SK-N-SH treated with all-trans-retinoic acid at 6 μM for 48 hours (cell line): ENCODE data around the gene CTR9.

ENCODE experiments used
- ATAC-seq: fragments of 200-7000 bp; cut with Tn5 transposase; 3 replicates; pipeline ENCODE4 v1.9.1; 2020; ENCODE audit warnings: mild to moderate bottlenecking, moderate library complexity
- ARNTL ChIP-seq: fragments of 450-650 bp; formaldehyde crosslinking; IDR thresholded peaks from 2 replicates; pipeline ENCODE4 v1.5.0; 2020; ENCODE audit warnings: low read depth, mild to moderate bottlenecking, moderate library complexity, borderline replicate concordance
- BACH2 ChIP-seq: fragments of 250-450 bp; sonication (Bioruptor Pico); IDR thresholded peaks from 2 replicates; pipeline ENCODE4 v1.9.0; 2021; ENCODE audit warnings: mild to moderate bottlenecking, borderline replicate concordance
- CSDC2 ChIP-seq: fragments of 250-450 bp; sonication (Bioruptor Pico); IDR thresholded peaks from 2 replicates; pipeline ENCODE4 v1.5.0; 2020; ENCODE audit warnings: mild to moderate bottlenecking, moderate library complexity
- ESRRG ChIP-seq: fragments of 250-450 bp; sonication (Bioruptor Pico); IDR thresholded peaks from 2 replicates; pipeline ENCODE4 v1.6.1; 2021; ENCODE audit warnings: mild to moderate bottlenecking
- PPARA ChIP-seq: fragments of 250-450 bp; sonication (Bioruptor Pico); IDR thresholded peaks from 2 replicates; pipeline ENCODE4 v1.5.0; 2020; ENCODE audit warnings: mild to moderate bottlenecking, borderline replicate concordance
- RARB ChIP-seq: fragments of 250-450 bp; sonication (Bioruptor Pico); IDR thresholded peaks from 2 replicates; pipeline ENCODE4 v1.8.0; 2021; ENCODE audit warnings: mild to moderate bottlenecking, moderate library complexity
- SNAI2 ChIP-seq: fragments of 250-450 bp; sonication (Bioruptor Pico); IDR thresholded peaks from 2 replicates; pipeline ENCODE4 v1.5.0; 2020; ENCODE audit warnings: mild to moderate bottlenecking, moderate library complexity
- TCF4 ChIP-seq: fragments of 250-450 bp; sonication (Bioruptor Pico); IDR thresholded peaks from 2 replicates; pipeline ENCODE4 v1.8.0; 2021; ENCODE audit warnings: mild to moderate bottlenecking, moderate library complexity, borderline replicate concordance
- ZC3H10 ChIP-seq: fragments of 250-450 bp; sonication (Bioruptor Pico); IDR thresholded peaks from 2 replicates; pipeline ENCODE4 v1.5.1; 2021; ENCODE audit warnings: mild to moderate bottlenecking, moderate library complexity
- ZFP3 ChIP-seq: fragments of 250-450 bp; sonication (Bioruptor Pico); IDR thresholded peaks from 2 replicates; pipeline ENCODE4 v1.5.0; 2020; ENCODE audit warnings: mild to moderate bottlenecking, moderate library complexity
- ZFP30 ChIP-seq: fragments of 450-650 bp; formaldehyde crosslinking; IDR thresholded peaks from 2 replicates; pipeline ENCODE4 v1.5.0; 2022; ENCODE audit warnings: mild to moderate bottlenecking, moderate library complexity
- ZNF565 ChIP-seq: fragments of 450-650 bp; formaldehyde crosslinking; conservative IDR thresholded peaks from 2 replicates; pipeline ENCODE4 v1.5.0; 2020; ENCODE audit warnings: low read depth, mild to moderate bottlenecking, moderate library complexity
- ZNF70 ChIP-seq: fragments of 450-650 bp; formaldehyde crosslinking; IDR thresholded peaks from 2 replicates; pipeline ENCODE4 v1.5.0; 2020; ENCODE audit warnings: mild to moderate bottlenecking, moderate library complexity
- ZNF8 ChIP-seq: fragments of 450-650 bp; formaldehyde crosslinking; IDR thresholded peaks from 2 replicates; pipeline ENCODE4 v1.5.0; 2020; ENCODE audit warnings: mild to moderate bottlenecking, moderate library complexity
- TF ChIP-seq, protein P1 (sequence below): fragments of 250-450 bp; sonication (Bioruptor Pico); IDR thresholded peaks from 2 replicates; pipeline ENCODE4 v1.8.0; 2020; ENCODE audit warnings: mild to moderate bottlenecking, moderate library complexity, borderline replicate concordance
- TF ChIP-seq, protein P2 (sequence below): fragments of 250-450 bp; sonication (Bioruptor Pico); IDR thresholded peaks from 2 replicates; pipeline ENCODE4 v1.5.0; 2020; ENCODE audit warnings: mild to moderate bottlenecking, moderate library complexity
- TF ChIP-seq, protein P3 (sequence below): fragments of 250-450 bp; sonication (Bioruptor Pico); IDR thresholded peaks from 2 replicates; pipeline ENCODE4 v1.8.0; 2021; ENCODE audit warnings: low read depth, mild to moderate bottlenecking, moderate library complexity, borderline replicate concordance
- TF ChIP-seq, protein P4 (sequence below): fragments of 250-450 bp; sonication (Bioruptor Pico); IDR thresholded peaks from 2 replicates; pipeline ENCODE4 v1.5.1; 2020; ENCODE audit warnings: low read depth, mild to moderate bottlenecking, moderate library complexity

Gene CTR9

DNA sequence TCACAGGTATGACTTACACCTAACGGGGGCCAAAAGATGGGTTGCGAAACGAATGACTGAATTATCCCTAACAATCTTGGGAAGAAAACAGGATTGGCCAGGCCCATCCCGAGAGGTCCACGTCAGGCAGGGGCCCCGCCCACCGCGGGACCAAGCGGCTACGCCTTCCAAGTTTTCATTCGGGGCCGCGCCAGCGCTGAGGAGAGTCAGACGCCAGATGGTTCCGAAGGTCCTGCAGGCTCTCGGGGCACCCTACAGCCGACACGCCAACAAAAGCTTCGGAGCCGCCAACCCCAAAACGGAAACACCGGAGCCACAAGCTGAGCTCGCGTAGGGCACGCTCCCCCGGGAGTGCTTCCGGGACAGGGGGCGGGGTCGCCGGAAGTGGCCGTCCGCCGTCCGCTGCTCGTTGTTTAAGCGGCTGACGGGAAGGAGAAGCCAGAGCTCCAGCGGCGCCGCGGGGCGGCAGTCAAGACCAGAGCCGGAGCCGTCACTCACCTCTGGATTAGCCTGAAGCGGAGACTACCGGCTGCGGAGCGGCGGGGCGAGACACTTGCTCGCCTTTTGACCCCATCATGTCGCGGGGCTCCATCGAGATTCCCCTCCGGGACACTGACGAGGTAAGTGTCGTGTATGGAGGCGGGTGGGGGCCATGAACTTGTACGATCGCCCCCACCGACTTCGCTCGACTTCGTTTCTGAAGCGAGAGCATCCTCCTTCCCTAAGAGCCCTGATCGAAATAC, at the start of gene CTR9:
TSS of gene CTR9 (plus strand) at position 409 of the 743 bp plus-strand sequence. CDS start at position 576, 167 bp downstream.
- TF ChIP-seq RARB (CRISPR knock-in tag) = no peak
- TF ChIP-seq, protein P1, sequence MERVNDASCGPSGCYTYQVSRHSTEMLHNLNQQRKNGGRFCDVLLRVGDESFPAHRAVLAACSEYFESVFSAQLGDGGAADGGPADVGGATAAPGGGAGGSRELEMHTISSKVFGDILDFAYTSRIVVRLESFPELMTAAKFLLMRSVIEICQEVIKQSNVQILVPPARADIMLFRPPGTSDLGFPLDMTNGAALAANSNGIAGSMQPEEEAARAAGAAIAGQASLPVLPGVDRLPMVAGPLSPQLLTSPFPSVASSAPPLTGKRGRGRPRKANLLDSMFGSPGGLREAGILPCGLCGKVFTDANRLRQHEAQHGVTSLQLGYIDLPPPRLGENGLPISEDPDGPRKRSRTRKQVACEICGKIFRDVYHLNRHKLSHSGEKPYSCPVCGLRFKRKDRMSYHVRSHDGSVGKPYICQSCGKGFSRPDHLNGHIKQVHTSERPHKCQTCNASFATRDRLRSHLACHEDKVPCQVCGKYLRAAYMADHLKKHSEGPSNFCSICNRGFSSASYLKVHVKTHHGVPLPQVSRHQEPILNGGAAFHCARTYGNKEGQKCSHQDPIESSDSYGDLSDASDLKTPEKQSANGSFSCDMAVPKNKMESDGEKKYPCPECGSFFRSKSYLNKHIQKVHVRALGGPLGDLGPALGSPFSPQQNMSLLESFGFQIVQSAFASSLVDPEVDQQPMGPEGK = peak; percentile 36; the same call in 1 of the 2 replicates
- TF ChIP-seq, protein P2, sequence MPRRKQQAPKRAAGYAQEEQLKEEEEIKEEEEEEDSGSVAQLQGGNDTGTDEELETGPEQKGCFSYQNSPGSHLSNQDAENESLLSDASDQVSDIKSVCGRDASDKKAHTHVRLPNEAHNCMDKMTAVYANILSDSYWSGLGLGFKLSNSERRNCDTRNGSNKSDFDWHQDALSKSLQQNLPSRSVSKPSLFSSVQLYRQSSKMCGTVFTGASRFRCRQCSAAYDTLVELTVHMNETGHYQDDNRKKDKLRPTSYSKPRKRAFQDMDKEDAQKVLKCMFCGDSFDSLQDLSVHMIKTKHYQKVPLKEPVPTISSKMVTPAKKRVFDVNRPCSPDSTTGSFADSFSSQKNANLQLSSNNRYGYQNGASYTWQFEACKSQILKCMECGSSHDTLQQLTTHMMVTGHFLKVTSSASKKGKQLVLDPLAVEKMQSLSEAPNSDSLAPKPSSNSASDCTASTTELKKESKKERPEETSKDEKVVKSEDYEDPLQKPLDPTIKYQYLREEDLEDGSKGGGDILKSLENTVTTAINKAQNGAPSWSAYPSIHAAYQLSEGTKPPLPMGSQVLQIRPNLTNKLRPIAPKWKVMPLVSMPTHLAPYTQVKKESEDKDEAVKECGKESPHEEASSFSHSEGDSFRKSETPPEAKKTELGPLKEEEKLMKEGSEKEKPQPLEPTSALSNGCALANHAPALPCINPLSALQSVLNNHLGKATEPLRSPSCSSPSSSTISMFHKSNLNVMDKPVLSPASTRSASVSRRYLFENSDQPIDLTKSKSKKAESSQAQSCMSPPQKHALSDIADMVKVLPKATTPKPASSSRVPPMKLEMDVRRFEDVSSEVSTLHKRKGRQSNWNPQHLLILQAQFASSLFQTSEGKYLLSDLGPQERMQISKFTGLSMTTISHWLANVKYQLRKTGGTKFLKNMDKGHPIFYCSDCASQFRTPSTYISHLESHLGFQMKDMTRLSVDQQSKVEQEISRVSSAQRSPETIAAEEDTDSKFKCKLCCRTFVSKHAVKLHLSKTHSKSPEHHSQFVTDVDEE (CRISPR knock-in tag) = peak; percentile 54; the same call in 1 of the 2 replicates
- ATAC-seq = peak; percentile 97

DNA sequence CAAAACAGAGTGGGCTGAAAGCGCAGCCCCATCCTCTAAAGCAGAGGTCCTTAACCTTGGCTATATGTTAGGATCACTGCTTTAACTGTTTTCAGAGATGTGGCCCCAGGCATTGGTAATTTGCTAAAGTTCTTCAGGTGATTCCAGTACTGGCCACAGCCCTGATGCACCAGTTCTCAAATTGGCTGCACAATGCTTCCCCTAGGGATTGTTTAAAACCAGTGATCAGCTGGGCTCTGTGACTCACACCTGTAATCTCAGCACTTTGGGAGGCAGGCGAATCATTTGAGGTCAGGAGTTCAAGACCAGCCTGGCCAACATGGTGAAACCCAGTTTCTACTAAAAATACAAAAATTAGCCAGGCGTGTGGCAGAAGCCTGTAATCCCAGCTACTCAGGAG, 49.1 kb upstream of the CTR9 start:
- no peak for TF ChIP-seq PPARA (CRISPR knock-in tag)
- TF ChIP-seq, protein P3, sequence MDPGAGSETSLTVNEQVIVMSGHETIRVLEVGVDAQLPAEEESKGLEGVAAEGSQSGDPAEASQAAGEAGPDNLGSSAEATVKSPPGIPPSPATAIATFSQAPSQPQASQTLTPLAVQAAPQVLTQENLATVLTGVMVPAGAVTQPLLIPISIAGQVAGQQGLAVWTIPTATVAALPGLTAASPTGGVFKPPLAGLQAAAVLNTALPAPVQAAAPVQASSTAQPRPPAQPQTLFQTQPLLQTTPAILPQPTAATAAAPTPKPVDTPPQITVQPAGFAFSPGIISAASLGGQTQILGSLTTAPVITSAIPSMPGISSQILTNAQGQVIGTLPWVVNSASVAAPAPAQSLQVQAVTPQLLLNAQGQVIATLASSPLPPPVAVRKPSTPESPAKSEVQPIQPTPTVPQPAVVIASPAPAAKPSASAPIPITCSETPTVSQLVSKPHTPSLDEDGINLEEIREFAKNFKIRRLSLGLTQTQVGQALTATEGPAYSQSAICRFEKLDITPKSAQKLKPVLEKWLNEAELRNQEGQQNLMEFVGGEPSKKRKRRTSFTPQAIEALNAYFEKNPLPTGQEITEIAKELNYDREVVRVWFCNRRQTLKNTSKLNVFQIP (CRISPR knock-in tag) = no peak
- no peak for TF ChIP-seq ESRRG
- TF ChIP-seq ZC3H10 (CRISPR knock-in tag) = no peak
- TF ChIP-seq RARB (CRISPR knock-in tag) = no peak
- TF ChIP-seq ZNF565 (CRISPR knock-in tag) = no peak
- TF ChIP-seq, protein P4, sequence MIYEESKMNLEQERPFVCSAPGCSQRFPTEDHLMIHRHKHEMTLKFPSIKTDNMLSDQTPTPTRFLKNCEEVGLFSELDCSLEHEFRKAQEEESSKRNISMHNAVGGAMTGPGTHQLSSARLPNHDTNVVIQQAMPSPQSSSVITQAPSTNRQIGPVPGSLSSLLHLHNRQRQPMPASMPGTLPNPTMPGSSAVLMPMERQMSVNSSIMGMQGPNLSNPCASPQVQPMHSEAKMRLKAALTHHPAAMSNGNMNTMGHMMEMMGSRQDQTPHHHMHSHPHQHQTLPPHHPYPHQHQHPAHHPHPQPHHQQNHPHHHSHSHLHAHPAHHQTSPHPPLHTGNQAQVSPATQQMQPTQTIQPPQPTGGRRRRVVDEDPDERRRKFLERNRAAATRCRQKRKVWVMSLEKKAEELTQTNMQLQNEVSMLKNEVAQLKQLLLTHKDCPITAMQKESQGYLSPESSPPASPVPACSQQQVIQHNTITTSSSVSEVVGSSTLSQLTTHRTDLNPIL = no peak
- TF ChIP-seq SNAI2 (CRISPR knock-in tag) = no peak
- no peak for TF ChIP-seq BACH2 (CRISPR knock-in tag)
- no peak for TF ChIP-seq CSDC2 (CRISPR knock-in tag)
- TF ChIP-seq, protein P2 (CRISPR knock-in tag) = no peak
- TF ChIP-seq ZNF70 = no peak
- TF ChIP-seq ZFP3 = no peak
- TF ChIP-seq ZNF8 = no peak
- no peak for TF ChIP-seq ZFP30 (CRISPR knock-in tag)
- TF ChIP-seq ARNTL (CRISPR knock-in tag) = no peak
- no peak for TF ChIP-seq TCF4
- TF ChIP-seq, protein P1 = no peak
- no peak for ATAC-seq
